ENCODE measurements around the gene DNAH11. TPM values are rescaled to one million over a fixed set of nuclear protein-coding genes. Genes with fewer than 3 reads are reported as not detected.

The DNAH11 gene
- total RNA-seq, 1 experiment from 2014 or later, result 0.15 TPM

GRCh38 chr7:21504021-21504420, 38.8 kb upstream of the DNAH11 start:
- no peaks in the 10 kb centered on the region for H3K27me3 ChIP-seq (ENCODE audit: control insufficient read depth, insufficient read depth, low read length)
- in situ Hi-C loops (cut with HindIII; ENCODE audit: low pct_unique_long_range_greater_than_20kb, low sequenced_read_pairs) (no loop called here), intact Hi-C loops (cut with micrococcal nuclease; ENCODE audit: unreplicated experiment) (no loop called here)
- ATAC-seq (no peak), DNase-seq (ENCODE audit: low read depth, low spot score) (no peak)
- TF ChIP-seq SIN3A (IDR thresholded peaks at IDR 0.05; ENCODE audit: borderline replicate concordance, insufficient read depth, low read depth, low read length) (no peak), TCF7L2 (IDR thresholded peaks at IDR 0.05; ENCODE audit: low read depth, low read length) (no peak), POLR2AphosphoS5 (IDR thresholded peaks at IDR 0.05; ENCODE audit: low read depth, low read length) (no peak), CTCF (IDR thresholded peaks at IDR 0.05) (no peak), REST (IDR thresholded peaks at IDR 0.05; ENCODE audit: insufficient read depth in 1 of 2, low read depth in 2 of 2, low read length in 1 of 2) (no peak)
- H3K36me3 ChIP-seq (ENCODE audit: control insufficient read depth, insufficient read depth, low read length), result no peaks in the 10 kb centered on the region
- H3K27ac ChIP-seq (ENCODE audit: low read length), result no peak overlapping the region
- no peaks in the 10 kb centered on the region for H3K4me1 ChIP-seq (ENCODE audit: control insufficient read depth, insufficient read depth, low read length)
- POLR2A ChIA-PET, result interaction anchor here (0.5 kb wide), 1 partner anchor 77 kb away, joined by 5 read pairs; no protein-coding TSS in a partner anchor
- no peaks in the 10 kb centered on the region for H3K9me3 ChIP-seq (ENCODE audit: control insufficient read depth, insufficient read depth, low read depth, low read length)
- BruUV-seq (replicated peaks), result no TSS peak
- CTCF ChIA-PET, result interaction anchor here (0.6 kb wide), 1 partner anchor 713 kb away, joined by 4 read pairs; no protein-coding TSS in a partner anchor
- H3K4me3 ChIP-seq (ENCODE audit: low read depth in 2 of 2, low read length in 2 of 2), result no peak overlapping the region

GRCh38 chr7:21507627-21508343, 35.1 kb upstream of the DNAH11 start:
- Histone ChIP-seq H3K36me3 (ENCODE audit: control insufficient read depth, insufficient read depth, low read length) (no peaks in the 10 kb centered on the region), H3K4me1 (ENCODE audit: control insufficient read depth, insufficient read depth, low read length) (no peaks in the 10 kb centered on the region), H3K27ac (ENCODE audit: low read length) (no peak overlapping the region), H3K27me3 (ENCODE audit: control insufficient read depth, insufficient read depth, low read length) (no peaks in the 10 kb centered on the region), H3K4me3 (ENCODE audit: low read depth in 2 of 2, low read length in 2 of 2) (no peak overlapping the region), H3K9me3 (ENCODE audit: control insufficient read depth, insufficient read depth, low read depth, low read length) (no peaks in the 10 kb centered on the region)
- ChIA-PET CTCF (interaction anchor here (0.6 kb wide), 2 partner anchors 237 to 244 kb away, joined by 4 to 5 read pairs; no protein-coding TSS in a partner anchor), POLR2A (no interaction called here)
- DNase-seq (ENCODE audit: low read depth, low spot score) (no peak), ATAC-seq (no peak; the same call in 1 of the 2 replicates)
- BruUV-seq (replicated peaks), result no TSS peak
- intact Hi-C loops (cut with micrococcal nuclease; ENCODE audit: unreplicated experiment) (loop anchor here (5.0 kb wide), 1 partner anchor 250 kb away; no protein-coding TSS in a partner anchor), in situ Hi-C loops (cut with HindIII; ENCODE audit: low pct_unique_long_range_greater_than_20kb, low sequenced_read_pairs) (no loop called here)
- TF ChIP-seq CTCF (IDR thresholded peaks at IDR 0.05) (peak; percentile 61), TCF7L2 (IDR thresholded peaks at IDR 0.05; ENCODE audit: low read depth, low read length) (no peak), POLR2AphosphoS5 (IDR thresholded peaks at IDR 0.05; ENCODE audit: low read depth, low read length) (no peak), SIN3A (IDR thresholded peaks at IDR 0.05; ENCODE audit: borderline replicate concordance, insufficient read depth, low read depth, low read length) (no peak), REST (IDR thresholded peaks at IDR 0.05; ENCODE audit: insufficient read depth in 1 of 2, low read depth in 2 of 2, low read length in 1 of 2) (no peak)

Measured in Panc1 (cell line).